CD4-positive, alpha-beta T cell treated with Interleukin-15 for 1 hour (primary cell): ENCODE data around the gene RBMY1B.
"Not testable (repeated sequence)": the region's sequence is repeated elsewhere in the genome, so short reads cannot be mapped to it uniquely, and the experiment has no call there.

Source experiments
- DNase-seq: peaks from one replicate; pipeline ENCODE4 v3.0.0-alpha.2; 2020

Gene RBMY1B

GRCh38 chrY:21511038-21511437 is at the start of gene RBMY1B:
Gene RBMY1B, plus strand, starts transcription at chrY:21511338. Its CDS starts 2,013 bp downstream, at chrY:21513351.
- not testable (repeated sequence) for DNase-seq

- not testable (repeated sequence) for DNase-seq
Observed at GRCh38 chrY:21462915-21463314, 48.2 kb upstream of the RBMY1B start.

DNA sequence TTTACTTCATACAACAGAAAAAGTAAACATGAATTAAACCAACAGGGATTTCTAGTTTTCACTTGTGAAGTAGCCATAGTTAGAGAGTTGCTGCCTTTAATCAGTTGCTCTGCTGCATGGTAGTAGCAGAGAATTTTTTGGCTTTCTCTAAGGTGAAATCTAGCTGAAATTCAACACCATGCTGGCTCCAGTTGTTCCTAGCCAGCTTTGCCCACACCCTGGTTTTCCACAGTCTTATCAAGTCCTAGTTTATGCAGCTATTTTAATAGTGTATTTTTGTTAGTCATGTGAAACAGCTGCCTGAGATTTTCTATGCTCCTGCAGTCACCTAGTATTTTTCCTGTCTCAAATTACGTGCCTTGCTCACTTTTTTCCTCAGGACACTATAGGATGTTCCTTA is 28.2 kb upstream of the RBMY1B start:
- DNase-seq: no peak

- DNase-seq: not testable (repeated sequence)
Observed at GRCh38 chrY:21534579-21534978, 23.4 kb downstream of the RBMY1B start, which contains the start of gene RBMY1A1. Gene RBMY1A1, plus strand, starts transcription at chrY:21534879. Its CDS starts 2,013 bp downstream, at chrY:21536892.

- not testable (repeated sequence) for DNase-seq
Observed at GRCh38 chrY:21559316-21559984, 48.3 kb downstream of the RBMY1B start.
